MM.1S (cell line): ENCODE measurements around the gene HSPA12B.

Source experiments
- EZH2 ChIP-seq: fragments of 300-600 bp; sonication (generic); optimal IDR thresholded peaks from 2 replicates; pipeline ENCODE3; 2017; ENCODE audit warnings: low read depth, mild to moderate bottlenecking, antibody characterized with exemption, low read length, mixed read lengths
- EZH2phosphoT487 ChIP-seq: fragments of 300-600 bp; sonication (generic); IDR thresholded peaks from 2 replicates; pipeline ENCODE4 v1.6.1; 2018; ENCODE audit warnings: antibody characterized with exemption, low read length
- TF ChIP-seq, protein P1 (sequence below): fragments of 300-600 bp; sonication (generic); IDR thresholded peaks from 2 replicates; pipeline ENCODE4 v1.5.1; 2016; ENCODE audit warnings: antibody characterized with exemption, low read length, mixed read lengths

DNA sequence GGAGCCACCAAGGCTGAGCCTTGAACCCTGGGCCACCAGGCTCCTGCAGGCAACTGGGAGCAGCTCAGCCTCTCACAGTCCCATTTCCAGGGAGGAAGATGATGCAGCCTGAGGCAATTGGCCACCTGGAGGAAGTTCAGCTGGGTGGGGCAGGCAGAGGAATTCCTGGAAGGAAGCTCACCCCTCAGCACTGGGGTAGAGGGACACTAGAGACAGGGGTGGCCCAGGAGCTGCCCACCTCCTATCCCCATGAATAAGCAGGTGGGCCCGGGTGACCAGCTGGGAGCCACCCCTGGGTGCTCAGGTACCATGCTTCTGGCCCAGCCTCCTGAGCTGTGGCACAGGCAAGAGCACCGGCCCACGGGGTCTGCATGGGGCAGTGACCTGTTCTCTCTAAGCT lies 3.6 kb upstream of the HSPA12B start:
- TF ChIP-seq, protein P1, sequence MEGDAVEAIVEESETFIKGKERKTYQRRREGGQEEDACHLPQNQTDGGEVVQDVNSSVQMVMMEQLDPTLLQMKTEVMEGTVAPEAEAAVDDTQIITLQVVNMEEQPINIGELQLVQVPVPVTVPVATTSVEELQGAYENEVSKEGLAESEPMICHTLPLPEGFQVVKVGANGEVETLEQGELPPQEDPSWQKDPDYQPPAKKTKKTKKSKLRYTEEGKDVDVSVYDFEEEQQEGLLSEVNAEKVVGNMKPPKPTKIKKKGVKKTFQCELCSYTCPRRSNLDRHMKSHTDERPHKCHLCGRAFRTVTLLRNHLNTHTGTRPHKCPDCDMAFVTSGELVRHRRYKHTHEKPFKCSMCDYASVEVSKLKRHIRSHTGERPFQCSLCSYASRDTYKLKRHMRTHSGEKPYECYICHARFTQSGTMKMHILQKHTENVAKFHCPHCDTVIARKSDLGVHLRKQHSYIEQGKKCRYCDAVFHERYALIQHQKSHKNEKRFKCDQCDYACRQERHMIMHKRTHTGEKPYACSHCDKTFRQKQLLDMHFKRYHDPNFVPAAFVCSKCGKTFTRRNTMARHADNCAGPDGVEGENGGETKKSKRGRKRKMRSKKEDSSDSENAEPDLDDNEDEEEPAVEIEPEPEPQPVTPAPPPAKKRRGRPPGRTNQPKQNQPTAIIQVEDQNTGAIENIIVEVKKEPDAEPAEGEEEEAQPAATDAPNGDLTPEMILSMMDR: no peak
- TF ChIP-seq EZH2: no peak
- TF ChIP-seq EZH2phosphoT487: no peak
